ENCODE measurements around the gene NLGN4Y. TPM values are rescaled to one million over a fixed set of nuclear protein-coding genes. Genes with fewer than 3 reads are reported as not detected.

Gene NLGN4Y
- total and polyA plus RNA-seq, 2 of the 4 experiments (the other 2 are of a cell fraction) = not detected

DNA sequence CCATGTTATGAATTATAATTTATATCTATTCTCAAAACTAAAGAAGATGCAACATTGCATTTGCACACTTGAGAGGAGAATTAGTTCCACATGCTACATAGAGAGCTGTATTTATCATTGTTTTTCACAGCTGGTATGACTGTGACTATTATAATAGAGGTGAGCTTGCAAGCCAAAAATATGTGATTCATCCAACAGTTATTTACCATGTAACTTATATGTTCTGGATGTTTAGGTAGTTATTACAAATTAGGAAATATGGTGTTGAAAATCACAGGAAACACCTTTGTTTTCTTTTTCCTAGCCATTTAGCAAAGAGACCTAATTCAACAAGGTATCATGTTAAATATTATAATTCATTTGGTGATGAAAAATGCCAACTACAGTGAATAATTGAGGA is 183.8 kb downstream of the NLGN4Y start:
- Histone ChIP-seq H3K27me3 (ENCODE audit: control insufficient read depth, insufficient read depth, low read length) (no peaks in the 10 kb centered on the region), H3K56ac (ENCODE audit: extremely low read depth, insufficient read depth, low read length) (no peak overlapping the region), H3K9me1 (ENCODE audit: insufficient read depth, low read length) (no peaks in the 10 kb centered on the region), H2BK120ac (ENCODE audit: low read depth, low read length) (no peak overlapping the region), H3K4ac (ENCODE audit: low read depth, low read length) (no peak overlapping the region), H3K18ac (ENCODE audit: low read depth, low read length) (no peak overlapping the region), H3K79me1 (ENCODE audit: low read depth in 1 of 2, low read length in 2 of 2) (no peaks in the 10 kb centered on the region), H3K23ac (ENCODE audit: low read depth, low read length) (no peak overlapping the region), H3K27ac (ENCODE audit: insufficient read depth, low read length) (no peak overlapping the region), H2AK5ac (ENCODE audit: low read depth, low read length) (no peak overlapping the region), H3K4me1 (ENCODE audit: control insufficient read depth, insufficient read depth, low read length) (no peaks in the 10 kb centered on the region), H3K4me2 (ENCODE audit: low read depth, low read length) (no peak overlapping the region), H3K4me3 (ENCODE audit: insufficient read depth, low read depth, low read length) (no peak overlapping the region), H2BK5ac (ENCODE audit: low read depth, low read length, poor library complexity, severe bottlenecking) (no peak overlapping the region), H3K36me3 (ENCODE audit: control insufficient read depth, insufficient read depth, low read length) (no peaks in the 10 kb centered on the region), H2BK15ac (ENCODE audit: low read depth, low read length) (no peak overlapping the region), H2AK9ac (replicated peaks; ENCODE audit: low read depth, low read length, poor library complexity) (no peak overlapping the region), H2BK20ac (ENCODE audit: low read depth, low read length) (no peak overlapping the region), H4K8ac (ENCODE audit: low read depth in 2 of 2, low read length in 2 of 2) (no peak overlapping the region), H3K9me3 (ENCODE audit: control insufficient read depth, insufficient read depth, low read length) (no peaks in the 10 kb centered on the region), H4K91ac (ENCODE audit: insufficient read depth, low read depth, low read length) (no peak overlapping the region), H2AFZ (replicated peaks; ENCODE audit: low read length, poor library complexity) (no peak overlapping the region), H4K20me1 (ENCODE audit: insufficient read depth, low read length) (no peaks in the 10 kb centered on the region), H3K14ac (replicated peaks; ENCODE audit: low read depth, low read length) (no peak overlapping the region), H3K9ac (ENCODE audit: low read depth, low read length) (no peak overlapping the region), H4K5ac (ENCODE audit: low read depth, low read length) (no peak overlapping the region)
- in situ Hi-C loops (cut with MboI; ENCODE audit: low sequenced_read_pairs) = no loop called here
- no TSS peak for BruUV-seq (replicated peaks)
- POLR2A ChIA-PET (ENCODE audit: unreplicated experiment) = no interaction called here
- CTCF ChIA-PET = no interaction called here
- no peak for TF ChIP-seq NFE2L2 (IDR thresholded peaks at IDR 0.05; ENCODE audit: low read depth, low read length)
- TF ChIP-seq, protein P1, sequence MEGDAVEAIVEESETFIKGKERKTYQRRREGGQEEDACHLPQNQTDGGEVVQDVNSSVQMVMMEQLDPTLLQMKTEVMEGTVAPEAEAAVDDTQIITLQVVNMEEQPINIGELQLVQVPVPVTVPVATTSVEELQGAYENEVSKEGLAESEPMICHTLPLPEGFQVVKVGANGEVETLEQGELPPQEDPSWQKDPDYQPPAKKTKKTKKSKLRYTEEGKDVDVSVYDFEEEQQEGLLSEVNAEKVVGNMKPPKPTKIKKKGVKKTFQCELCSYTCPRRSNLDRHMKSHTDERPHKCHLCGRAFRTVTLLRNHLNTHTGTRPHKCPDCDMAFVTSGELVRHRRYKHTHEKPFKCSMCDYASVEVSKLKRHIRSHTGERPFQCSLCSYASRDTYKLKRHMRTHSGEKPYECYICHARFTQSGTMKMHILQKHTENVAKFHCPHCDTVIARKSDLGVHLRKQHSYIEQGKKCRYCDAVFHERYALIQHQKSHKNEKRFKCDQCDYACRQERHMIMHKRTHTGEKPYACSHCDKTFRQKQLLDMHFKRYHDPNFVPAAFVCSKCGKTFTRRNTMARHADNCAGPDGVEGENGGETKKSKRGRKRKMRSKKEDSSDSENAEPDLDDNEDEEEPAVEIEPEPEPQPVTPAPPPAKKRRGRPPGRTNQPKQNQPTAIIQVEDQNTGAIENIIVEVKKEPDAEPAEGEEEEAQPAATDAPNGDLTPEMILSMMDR (conservative IDR thresholded peaks at IDR 0.05; ENCODE audit: low read depth, low read length) = no peak
- no peak for ATAC-seq (ENCODE audit: low read depth)
- dilution Hi-C loops (cut with HindIII; ENCODE audit: low sequenced_read_pairs, unreplicated experiment) = no loop called here
- no peak for DNase-seq
- intact Hi-C loops (cut with micrococcal nuclease) = no loop called here

Measured in IMR-90 (cell line).